Fibroblast of skin of right quadriceps (primary cell): ENCODE results near the gene TMIGD2.

Experiments used
- DNase-seq: peaks from one replicate; pipeline ENCODE4 v3.0.0-alpha.2; 2013

Gene TMIGD2

GRCh38 chr19:4326215-4326836 is 24.1 kb upstream of the TMIGD2 start:
- DNase-seq: no peak

DNA sequence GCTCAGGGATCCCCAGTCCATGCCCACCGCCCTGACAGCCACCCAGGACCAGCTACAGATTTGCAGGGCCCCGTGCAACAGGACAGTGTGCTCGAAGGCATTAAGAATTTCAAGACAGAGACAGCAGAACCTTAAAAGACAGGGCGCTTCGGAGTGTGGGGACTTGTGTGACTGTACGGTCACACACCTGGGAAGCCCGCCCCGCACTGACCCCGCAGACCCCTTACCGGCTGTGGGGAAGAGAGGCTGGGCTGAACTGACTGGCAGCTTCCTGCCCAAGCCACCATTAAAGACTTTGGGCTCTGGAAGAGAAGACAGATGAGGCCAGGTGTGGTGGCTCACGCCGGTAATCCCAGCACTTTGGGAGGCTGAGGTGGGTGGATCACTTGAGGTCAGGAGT is 22.0 kb upstream of the TMIGD2 start:
- DNase-seq: no peak

- no peak for DNase-seq
These were observed 21.5 kb upstream of the TMIGD2 start for GRCh38 chr19:4323692-4324091.

DNA sequence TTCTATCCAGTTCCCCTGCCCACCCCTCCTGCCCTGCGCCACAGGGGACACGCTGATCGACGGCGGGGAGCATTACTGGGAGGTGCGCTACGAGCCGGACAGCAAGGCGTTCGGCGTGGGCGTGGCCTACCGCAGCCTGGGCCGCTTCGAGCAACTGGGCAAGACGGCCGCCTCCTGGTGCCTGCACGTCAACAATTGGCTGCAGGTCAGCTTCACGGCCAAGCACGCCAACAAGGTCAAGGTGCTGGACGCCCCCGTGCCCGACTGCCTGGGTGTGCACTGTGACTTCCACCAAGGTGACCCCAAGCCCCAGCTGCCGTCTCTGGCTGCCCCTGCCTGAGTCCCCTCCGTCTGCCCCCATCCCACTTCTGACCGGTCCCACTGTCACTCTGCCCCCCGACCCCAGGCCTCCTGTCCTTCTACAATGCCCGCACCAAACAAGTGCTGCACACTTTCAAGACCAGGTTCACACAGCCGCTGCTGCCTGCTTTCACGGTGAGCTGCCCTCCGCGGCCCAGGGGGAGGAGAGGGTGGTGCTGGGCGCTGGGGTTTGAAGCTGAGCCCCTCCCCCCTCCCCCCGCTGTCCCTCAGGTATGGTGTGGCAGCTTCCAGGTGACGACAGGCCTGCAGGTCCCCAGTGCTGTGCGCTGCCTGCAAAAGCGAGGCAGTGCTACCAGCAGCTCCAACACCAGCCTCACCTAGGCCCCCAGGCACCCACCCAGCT is 20.9 kb upstream of the TMIGD2 start:
- no peak for DNase-seq

DNA sequence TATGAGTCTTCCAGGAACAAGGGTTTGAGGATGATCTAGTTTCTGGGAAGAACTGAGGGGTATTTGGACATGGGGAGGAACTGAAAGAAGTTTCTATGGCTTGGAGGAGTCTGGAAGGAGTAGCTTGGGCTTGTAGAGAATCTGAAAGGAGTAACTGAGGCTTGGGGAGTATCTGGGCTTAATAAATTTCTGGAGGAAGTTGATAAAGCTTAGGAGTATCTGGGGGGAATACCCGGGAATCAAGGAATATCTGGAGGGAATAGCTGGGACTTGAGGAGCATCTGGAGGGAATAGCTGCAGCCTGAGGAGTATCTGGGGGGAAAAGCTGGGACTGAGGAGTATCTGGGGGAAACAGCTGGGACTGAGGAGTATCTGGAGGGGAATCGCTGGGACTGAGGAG is 18.2 kb upstream of the TMIGD2 start:
- DNase-seq: no peak

DNA sequence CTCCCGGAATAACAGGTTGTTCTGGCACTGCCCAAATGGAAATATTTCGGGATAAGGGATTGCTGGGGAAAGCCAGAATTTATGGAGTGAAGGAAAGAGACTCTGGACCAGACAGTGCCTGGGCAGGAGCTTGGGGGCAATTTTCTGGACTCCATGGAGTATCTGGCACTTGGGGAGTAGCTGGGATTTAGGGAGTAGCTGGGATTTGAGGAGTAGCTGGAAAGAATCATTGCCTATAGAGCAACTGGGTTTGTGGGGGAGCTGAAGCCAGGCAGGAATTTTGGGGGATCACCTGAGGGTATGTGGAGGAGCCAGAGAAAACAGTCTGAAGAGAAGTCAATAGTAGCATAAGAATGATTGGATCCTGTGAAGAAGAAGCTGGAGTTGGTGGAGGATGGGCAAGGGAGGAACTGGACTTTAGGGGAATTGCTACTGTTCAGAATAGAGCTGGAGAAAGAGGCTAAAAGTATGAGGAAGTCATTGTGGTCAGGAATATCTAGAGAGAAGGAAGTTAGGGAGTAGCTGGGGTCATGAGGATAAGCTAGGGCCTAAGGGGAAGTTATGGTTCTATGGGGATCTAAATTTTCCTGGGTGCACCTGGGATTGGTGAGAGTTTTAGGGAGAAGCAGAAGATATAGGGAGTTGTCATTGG is 17.0 kb upstream of the TMIGD2 start:
- no peak for DNase-seq

DNA sequence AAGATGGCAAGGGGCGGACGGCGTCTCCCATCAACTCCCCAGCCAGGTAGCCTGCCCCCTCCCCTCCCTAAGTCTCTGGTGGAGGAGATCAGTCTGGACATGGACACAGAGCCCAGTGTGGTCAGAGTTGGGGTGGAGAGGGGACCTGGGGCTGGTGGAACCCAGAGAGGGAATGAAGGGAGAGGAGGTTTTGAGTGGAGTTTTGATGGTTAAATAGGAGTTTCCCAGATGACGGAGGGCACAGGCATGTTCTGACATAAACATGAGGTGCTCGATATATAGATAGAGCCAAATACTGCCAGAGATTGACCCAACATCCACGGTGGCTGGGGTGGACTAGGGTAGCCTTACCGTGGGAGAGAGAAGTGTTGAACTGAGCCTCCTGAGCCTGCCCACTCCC is 16.3 kb upstream of the TMIGD2 start:
- no peak for DNase-seq

GRCh38 chr19:4316956-4317355 is 14.8 kb upstream of the TMIGD2 start:
- no peak for DNase-seq

DNA sequence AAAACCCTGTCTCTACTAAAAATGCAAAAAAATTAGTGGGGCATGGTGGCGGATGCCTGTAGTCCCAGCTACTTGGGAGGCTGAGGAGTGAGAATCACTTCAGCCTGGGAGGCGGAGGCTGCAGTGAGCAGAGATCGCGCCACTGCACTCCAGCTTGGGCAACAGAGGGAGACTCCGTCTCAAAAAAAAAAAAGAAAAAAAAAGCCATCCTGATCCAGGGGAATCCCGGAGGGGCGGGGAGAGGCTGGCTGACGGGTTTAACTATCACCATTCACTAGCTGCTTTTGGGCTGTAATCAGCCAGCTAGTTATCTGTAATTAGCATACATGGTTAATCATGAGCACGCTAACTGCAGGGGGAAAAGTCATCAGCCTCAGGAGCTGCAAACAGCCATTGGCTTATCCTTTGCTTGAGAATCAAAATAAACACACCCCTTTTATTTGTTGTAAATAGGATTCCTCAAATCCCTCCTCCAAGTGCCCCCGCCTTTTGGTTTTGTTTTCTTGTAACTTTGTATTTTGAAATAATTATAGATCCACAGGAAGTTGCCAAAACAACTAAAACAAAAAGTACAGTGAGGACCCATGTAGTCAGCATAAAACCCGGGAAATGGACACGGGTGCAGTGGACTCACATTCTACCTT is 11.8 kb upstream of the TMIGD2 start:
- no peak for DNase-seq

- no peak for DNase-seq
These were observed 8.3 kb upstream of the TMIGD2 start for GRCh38 chr19:4310247-4311121.

GRCh38 chr19:4305659-4306058 is 3.5 kb upstream of the TMIGD2 start:
- DNase-seq: no peak

- no peak for DNase-seq
These were observed 3.0 kb upstream of the TMIGD2 start for GRCh38 chr19:4305257-4305612.

DNA sequence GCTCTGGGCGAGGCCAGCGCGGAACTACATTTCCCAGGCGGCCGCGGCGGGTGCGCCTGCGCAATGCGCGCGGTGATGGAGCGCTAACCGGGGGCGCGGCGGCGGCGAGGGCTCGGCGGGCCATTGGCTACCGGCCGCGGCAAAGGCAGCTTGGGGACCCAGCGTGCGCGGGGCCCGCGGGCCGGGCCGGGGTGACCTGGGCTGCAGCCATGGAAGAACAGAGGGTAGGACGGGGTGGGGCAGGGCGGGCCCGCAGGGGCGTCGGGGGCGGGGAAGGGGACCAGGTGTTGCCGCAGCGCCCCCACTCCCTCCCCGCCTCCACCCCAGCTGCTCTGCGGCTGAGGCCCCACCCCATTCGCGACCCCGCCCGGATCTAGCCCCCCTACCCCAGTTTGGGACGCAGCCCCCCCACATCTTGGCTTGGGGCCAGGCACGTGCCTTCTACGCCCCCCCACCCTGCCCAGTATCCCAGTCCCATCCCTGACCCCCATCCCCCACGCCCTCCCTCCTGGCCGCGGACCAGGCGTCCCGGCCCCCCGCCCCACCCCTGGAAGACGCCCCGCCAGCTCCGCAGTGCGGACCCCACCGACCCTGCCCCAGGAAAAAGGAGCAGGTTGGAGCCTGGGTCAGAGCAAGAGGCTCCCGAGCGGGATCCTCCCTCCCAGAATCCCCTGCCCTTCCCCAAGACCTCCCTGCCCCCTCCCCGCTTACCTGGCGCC is 2.5 kb upstream of the TMIGD2 start, which contains the start of gene FSD1:
Gene FSD1 (plus strand): TSS at position 61 of the 719 bp plus-strand sequence. CDS start 149 bp downstream, at position 210.
- peak; percentile 59 for DNase-seq

DNA sequence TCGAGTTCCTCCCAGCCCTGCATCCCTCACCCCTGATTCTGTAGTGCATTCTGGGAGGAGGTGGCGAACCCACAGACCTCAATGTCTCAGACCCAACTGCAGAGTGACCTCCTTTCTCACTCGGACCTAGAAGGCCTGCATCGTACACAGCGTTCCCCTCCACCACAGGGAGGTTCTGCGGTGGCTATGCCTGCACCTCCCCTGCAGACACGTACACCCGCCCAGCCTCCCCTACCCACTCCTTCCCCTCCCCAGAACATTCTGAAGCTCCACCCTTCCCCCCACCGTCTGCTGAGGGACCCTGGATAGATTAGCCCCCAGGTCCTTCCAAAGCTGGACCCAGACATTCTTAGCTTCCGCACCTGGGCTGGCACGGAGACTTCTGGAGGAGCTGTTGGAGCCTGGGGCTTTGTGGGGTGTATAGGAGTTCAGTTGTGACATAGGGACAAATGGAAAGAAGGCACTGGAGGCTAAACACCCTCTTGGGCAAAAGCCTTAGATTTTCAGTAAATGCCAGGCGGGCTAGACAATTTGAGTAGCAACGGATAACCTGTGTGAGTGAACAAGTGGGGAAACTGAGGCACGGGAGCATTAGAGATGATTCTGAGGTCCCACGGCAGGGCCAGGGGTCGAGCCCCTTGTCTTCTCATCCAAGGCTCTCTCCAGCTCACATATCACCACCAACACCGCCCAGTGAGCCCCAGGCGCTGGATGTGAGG is 1.8 kb upstream of the TMIGD2 start:
- DNase-seq: no peak

GRCh38 chr19:4301590-4302242 is 473 bp downstream of the TMIGD2 start:
- no peak for DNase-seq

DNA sequence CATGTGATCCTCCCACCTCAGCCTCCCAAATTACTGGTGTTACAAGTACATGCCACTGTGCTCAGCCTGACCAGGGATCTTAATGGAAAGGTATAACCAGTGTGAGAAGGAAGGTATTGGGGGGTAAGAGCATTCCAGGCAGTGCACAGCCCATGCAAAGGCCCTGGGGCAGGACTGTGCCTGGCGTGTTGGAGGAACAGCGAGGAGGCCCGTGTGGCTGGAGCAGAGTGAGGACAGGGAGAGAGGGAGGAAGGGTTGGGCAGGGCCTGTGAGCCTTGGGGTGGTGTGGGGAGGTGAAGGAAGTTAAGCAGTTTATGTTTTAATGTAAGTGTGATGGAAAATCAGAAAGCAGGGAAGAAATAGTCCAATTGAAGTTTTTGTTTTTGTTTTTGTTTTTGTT is 1.6 kb downstream of the TMIGD2 start:
- no peak for DNase-seq

DNA sequence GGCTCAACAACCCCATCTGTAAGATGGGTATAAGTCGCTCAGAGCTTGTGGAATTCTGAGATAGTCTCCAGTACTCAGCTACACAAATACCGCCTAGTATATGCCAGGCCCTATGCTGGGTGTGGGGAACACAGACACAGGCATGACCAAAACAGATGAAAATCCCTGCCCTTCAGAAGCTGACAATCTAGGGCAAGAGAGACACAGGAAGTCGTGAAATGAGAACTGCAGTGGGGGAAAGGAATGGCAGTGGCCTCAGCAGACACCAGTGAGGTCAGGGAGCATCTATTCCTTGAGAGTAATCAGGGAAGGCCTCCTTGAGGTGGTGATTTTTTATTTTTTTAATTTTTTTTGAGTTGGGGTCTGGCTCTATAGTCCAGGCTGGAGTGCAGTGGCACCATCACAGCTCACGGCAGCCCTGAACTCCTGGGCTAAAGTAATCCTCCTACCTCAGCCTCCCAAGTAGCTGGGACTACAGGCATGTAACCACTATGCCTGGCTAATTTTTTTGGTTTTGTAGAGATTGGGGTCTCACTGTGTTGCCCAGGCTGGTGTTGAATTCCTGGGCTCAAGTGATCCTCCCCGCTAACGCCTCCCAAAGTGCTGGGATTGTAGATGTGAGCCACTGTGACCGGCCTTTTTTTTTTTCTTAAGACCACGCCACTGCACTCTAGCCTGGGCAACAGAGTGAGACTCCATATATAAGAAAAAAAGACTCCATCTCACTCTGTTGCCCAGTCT is 3.2 kb downstream of the TMIGD2 start:
- no peak for DNase-seq

- DNase-seq: no peak
These were observed 4.0 kb downstream of the TMIGD2 start for GRCh38 chr19:4297901-4298809.
